ENCODE results near the gene ZNF664. TPM values are rescaled to one million over a fixed set of nuclear protein-coding genes. Genes with fewer than 3 reads are reported as not detected.

Gene ZNF664
- 10 to 100 TPM; 33.7 to 42.1 TPM for total RNA-seq
- 40.6 to 86.1 reads per million in 2 donors for total RNA-seq

DNA sequence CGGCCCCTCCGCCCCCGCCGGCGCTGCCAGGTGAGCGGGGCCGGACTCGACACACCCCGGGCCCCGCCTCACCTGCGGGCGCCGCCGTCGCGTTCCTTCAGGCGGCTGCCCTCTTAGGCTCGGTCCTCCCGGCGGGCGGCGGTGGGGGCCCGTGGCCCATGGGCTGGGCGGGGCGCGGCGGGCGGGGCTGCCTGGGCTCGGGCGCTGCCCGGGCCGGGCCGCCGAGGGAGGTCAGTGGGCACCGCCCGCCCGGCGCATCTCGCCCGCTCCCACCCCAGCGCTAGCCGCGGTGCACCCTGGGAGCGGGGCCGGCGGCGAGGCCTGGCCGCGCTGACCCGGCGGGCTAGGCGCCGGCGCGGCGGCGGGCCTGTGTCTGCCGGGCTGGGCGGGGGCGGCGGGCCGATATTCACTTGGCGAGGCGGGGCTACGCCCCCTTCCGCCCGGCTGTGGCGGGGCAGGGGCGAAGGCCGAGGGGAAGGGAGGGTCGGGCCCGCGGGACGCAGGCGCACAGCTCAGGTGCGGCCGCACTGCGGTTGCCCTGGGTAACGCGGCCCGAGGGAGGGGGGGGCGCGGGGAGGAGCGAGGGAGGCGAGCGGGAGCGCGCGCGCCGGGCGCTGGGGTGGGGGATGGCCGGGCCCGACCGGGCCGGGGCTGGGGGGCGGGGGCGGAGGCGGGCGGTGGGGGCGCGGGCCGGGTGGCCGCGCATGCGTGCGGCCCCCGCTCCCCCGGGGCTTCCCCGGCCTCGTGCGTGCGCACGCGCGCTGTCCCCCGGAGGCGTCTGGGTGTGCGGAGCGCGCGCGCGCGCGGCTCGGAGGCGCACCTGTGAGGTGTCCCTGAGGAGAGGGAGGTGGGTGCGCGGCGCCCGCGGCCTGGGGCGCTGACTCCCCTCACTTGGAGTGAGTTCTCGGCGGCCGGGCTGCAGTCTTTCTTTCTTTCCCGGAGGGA, at the start of gene ZNF664, which contains the start of gene CCDC92:
Gene ZNF664 (plus strand): TSS at position 759 of the 945 bp plus-strand sequence. CDS start 38,930 bp downstream, outside the sequence.
Gene CCDC92 (minus strand): TSS at position 375 of the 945 bp plus-strand sequence. CDS start 28,526 bp downstream, outside the sequence.
- Mint-ChIP-seq H3K4me1 (peaks cover 23% of the 10 kb centered on the region), H3K27ac (peak within 1 kb of the TSS; percentile 84), H3K36me3 (ENCODE audit: low read depth) (peaks cover 6% of the 10 kb centered on the region), H3K27me3 (no peaks in the 10 kb centered on the region), H3K4me3 (peak within 1 kb of the TSS; percentile 98)
- ATAC-seq: peak; percentile 84
- DNase-seq: peak; percentile 93 to 96 (median 94)
- no peaks in the 10 kb centered on the region for H3K9me3 ChIP-seq (ENCODE audit: control insufficient read depth, low read length, poor library complexity, severe bottlenecking)

DNA sequence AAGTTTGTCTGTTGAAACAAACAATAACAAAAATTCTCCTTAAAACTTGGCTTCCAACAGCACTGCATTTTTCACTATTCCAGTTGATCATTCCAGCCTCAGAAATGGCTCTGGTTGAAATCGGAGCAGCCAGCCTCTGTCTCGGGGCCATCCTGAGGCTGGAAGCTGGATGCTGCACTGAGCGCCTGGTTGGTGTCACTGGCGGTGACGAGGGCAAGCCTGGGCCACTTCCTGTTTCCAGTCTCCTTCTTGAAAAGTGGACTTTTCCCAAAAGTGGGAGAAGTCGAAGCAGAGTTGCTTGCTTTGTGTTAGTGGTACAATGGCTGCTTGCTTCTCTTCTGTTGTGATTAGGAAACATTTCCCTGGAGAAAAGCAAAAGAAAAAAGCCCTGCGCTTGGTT, 49.1 kb upstream of the ZNF664 start:
- H3K27me3 Mint-ChIP-seq: peaks cover 17% of the 10 kb centered on the region
- DNase-seq (no peak), ATAC-seq (no peak)
- H3K4me1 Mint-ChIP-seq: peaks cover 5% of the 10 kb centered on the region
- no peak overlapping the region for H3K4me3 Mint-ChIP-seq
- no peak overlapping the region for H3K27ac Mint-ChIP-seq
- H3K36me3 Mint-ChIP-seq (ENCODE audit: low read depth): no peaks in the 10 kb centered on the region
- H3K9me3 ChIP-seq (ENCODE audit: control insufficient read depth, low read length, poor library complexity, severe bottlenecking): no peaks in the 10 kb centered on the region

DNA sequence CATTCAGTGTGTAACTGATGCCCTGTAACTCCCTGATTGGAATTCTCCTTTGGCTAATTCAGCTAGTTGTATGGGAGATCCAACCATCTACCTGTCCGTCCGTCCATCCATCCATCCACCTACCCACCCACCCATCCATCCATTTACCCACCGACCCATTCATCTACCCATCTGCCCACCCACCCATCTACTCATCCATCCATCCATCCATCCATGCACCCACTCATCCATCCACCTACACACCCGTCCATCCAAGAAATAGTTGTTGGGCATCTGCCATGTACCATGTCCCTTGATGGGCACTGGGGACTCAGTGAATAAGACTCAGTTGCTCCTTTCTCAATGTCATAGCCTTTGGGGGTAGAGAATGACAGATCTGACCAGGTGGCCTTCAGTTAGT, 48.5 kb upstream of the ZNF664 start:
- no peaks in the 10 kb centered on the region for H3K9me3 ChIP-seq (ENCODE audit: control insufficient read depth, low read length, poor library complexity, severe bottlenecking)
- ATAC-seq (no peak), DNase-seq (no peak)
- Mint-ChIP-seq H3K27ac (no peak overlapping the region), H3K4me3 (no peak overlapping the region), H3K27me3 (peaks cover 19% of the 10 kb centered on the region), H3K4me1 (peaks cover 5% of the 10 kb centered on the region), H3K36me3 (ENCODE audit: low read depth) (no peaks in the 10 kb centered on the region)

DNA sequence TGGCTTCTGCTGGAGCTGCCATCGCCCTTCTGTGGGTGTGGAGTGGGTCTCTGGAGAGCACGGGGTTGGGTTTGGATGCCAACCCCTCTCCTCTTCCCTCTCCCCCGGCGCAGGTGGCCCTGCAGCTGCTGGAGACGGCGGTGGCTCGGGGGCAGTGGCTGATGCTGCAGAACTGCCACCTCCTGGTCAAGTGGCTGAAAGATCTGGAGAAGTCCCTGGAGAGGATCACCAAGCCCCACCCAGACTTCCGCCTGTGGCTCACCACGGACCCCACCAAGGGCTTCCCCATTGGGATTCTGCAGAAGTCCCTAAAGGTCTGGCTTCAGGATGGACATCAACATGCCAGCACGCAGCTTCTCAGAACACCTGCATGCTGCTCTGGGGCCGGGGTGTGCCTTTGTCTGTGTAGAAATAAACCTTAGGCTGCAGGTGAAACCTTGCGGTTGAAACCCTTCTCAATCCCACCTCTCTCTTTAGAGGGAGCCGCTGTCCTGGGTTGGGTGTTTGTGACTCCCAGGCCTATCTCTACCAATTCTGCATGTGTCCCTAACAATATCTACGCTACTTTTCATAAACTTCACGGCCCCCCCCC, 44.6 kb upstream of the ZNF664 start:
- DNase-seq (no peak), ATAC-seq (no peak)
- Mint-ChIP-seq H3K4me3 (no peak overlapping the region), H3K36me3 (ENCODE audit: low read depth) (no peaks in the 10 kb centered on the region), H3K4me1 (peaks cover 17% of the 10 kb centered on the region), H3K27me3 (peaks cover 12% of the 10 kb centered on the region), H3K27ac (no peak overlapping the region)
- H3K9me3 ChIP-seq (ENCODE audit: control insufficient read depth, low read length, poor library complexity, severe bottlenecking): no peaks in the 10 kb centered on the region

DNA sequence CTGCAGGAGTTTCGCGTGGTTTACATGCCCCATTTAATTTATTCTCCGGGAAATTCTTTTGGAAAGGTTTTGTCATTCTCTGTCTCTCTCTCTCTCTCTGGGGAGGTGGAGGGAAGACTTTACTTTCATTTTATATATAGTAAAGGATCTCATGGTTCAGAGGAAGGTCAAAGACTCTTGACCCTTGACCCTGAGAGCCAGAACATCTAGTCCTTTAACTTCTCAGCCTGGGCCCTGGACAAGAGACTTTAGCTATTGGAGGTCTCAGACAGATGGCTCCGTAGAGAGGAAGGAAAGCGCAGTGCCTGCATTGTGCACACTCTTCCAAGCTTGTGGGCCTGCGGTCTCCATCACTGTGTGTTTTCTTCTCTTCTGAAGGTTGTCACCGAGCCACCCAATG, 44.1 kb upstream of the ZNF664 start:
- no peaks in the 10 kb centered on the region for H3K9me3 ChIP-seq (ENCODE audit: control insufficient read depth, low read length, poor library complexity, severe bottlenecking)
- ATAC-seq (no peak), DNase-seq (no peak)
- Mint-ChIP-seq H3K27me3 (peaks cover 12% of the 10 kb centered on the region), H3K27ac (no peak overlapping the region), H3K36me3 (ENCODE audit: low read depth) (no peaks in the 10 kb centered on the region), H3K4me1 (peaks cover 17% of the 10 kb centered on the region), H3K4me3 (no peak overlapping the region)

DNA sequence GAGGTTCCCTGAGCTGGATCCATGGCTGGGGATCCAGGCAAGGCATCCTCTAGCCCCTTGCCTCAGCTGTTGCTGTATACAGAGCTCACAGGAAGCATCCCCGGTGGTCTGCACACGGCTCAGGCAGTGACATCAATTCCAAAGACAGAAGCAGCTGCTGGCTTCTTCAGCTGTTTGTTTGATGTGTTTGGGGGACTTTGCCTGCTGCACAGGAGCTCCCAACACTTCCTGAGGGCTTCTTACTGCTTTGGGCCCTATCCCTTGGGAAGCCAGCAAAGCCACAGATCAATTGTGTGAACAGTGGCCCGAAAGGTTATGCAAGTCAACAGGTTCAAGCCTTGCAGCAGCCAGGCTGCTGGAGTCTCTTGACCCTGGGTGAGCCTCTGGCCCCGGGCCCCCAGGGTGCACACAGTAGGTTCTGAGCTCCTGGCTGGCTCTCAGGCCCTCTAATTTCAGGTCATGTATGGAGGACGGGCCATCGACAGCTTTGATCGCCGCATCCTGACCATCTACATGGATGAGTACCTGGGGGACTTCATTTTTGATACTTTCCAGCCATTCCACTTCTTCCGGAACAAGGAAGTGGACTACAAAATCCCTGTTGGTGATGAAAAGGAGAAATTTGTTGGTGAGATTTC, 43.0 kb upstream of the ZNF664 start:
- H3K27ac Mint-ChIP-seq: no peak overlapping the region
- peaks cover 12% of the 10 kb centered on the region for H3K27me3 Mint-ChIP-seq
- no peaks in the 10 kb centered on the region for H3K36me3 Mint-ChIP-seq (ENCODE audit: low read depth)
- DNase-seq (no peak), ATAC-seq (no peak)
- H3K9me3 ChIP-seq (ENCODE audit: control insufficient read depth, low read length, poor library complexity, severe bottlenecking): no peaks in the 10 kb centered on the region
- no peak overlapping the region for H3K4me3 Mint-ChIP-seq
- peaks cover 14% of the 10 kb centered on the region for H3K4me1 Mint-ChIP-seq

DNA sequence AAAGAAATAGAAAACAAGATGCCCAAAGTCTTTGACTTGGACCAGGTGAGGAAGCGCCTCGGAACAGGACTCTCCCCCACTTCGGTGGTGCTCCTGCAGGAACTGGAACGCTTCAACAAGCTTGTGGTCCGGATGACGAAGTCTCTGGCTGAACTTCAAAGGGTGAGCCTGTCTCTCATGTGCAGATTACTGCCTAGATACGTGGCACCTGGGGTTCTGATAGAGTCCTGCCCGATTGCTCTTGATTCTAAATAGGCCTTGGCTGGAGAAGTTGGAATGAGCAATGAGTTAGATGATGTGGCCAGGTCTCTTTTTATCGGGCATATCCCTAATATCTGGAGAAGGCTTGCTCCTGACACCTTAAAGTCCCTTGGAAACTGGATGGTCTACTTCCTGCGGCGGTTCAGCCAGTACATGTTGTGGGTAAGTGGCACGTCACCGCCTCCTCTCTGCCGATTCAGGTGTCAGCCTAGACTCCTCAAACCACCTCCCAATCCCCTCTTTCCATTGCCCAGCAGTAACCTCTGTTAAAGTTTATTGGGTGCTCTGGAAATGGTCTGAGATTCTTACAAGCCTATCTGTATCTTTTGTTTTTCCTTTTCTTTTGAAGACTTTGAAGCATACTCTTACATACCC, 41.2 kb upstream of the ZNF664 start:
- ATAC-seq: peak; percentile 93
- Mint-ChIP-seq H3K27me3 (peaks cover 12% of the 10 kb centered on the region), H3K4me3 (peak overlapping the region; percentile 70), H3K36me3 (ENCODE audit: low read depth) (peaks cover 5% of the 10 kb centered on the region), H3K4me1 (peaks cover 19% of the 10 kb centered on the region), H3K27ac (peak overlapping the region; percentile 59)
- no peaks in the 10 kb centered on the region for H3K9me3 ChIP-seq (ENCODE audit: control insufficient read depth, low read length, poor library complexity, severe bottlenecking)
- DNase-seq: peak in 1 of 3 donors; percentile 29

DNA sequence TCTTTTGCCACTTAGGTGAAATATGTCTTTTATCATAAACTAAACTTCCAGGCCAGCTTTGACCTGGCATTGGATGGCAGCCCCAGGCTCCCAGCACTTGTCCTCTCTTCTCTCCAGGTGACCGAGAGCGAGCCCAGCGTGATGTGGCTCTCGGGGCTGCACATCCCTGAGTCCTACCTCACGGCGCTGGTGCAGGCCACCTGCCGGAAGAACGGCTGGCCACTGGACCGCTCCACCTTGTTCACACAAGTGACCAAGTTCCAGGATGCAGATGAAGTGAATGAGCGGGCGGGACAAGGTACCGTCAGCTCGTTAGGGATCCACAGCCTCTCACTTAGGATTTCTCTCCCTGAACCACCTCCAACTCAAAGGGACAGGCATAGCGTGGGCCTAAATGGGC, 39.8 kb upstream of the ZNF664 start:
- Mint-ChIP-seq H3K36me3 (ENCODE audit: low read depth) (peaks cover 5% of the 10 kb centered on the region), H3K4me3 (no peak overlapping the region), H3K27me3 (peaks cover 12% of the 10 kb centered on the region), H3K4me1 (peaks cover 28% of the 10 kb centered on the region), H3K27ac (no peak overlapping the region)
- no peak for DNase-seq
- H3K9me3 ChIP-seq (ENCODE audit: control insufficient read depth, low read length, poor library complexity, severe bottlenecking): no peaks in the 10 kb centered on the region
- ATAC-seq: no peak

DNA sequence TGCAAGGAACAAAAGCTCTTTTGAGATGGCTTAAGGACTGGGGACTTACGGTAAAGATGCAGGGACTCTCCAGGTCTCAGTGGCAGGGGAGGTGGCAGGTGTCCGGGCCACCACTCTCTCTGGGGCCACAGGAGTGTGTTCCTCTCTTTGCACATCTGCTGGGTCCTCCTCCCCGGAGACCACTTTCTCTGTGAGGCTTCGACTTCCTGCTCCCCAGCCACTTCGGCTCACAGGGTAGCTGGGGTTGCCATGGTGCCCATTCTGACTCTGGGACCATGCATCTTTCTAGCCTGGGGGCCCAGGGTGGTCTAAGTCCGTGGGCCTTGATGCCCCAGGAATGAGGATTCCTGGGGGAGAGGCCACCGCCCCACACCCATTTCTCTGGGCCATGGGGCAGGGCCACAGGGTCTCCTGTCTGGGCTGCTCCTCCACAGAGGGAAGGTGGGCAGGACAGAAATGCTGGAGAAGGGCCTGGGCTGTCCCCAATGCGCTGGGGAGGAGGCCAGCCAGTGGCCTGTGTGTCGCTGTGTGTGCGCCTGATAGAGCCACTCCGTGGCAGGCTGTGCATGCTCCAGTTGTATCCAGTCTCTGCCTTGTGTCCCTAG, 38.9 kb upstream of the ZNF664 start:
- H3K27me3 Mint-ChIP-seq: peaks cover 6% of the 10 kb centered on the region
- DNase-seq (no peak), ATAC-seq (no peak)
- no peak overlapping the region for H3K4me3 Mint-ChIP-seq
- peaks cover 5% of the 10 kb centered on the region for H3K36me3 Mint-ChIP-seq (ENCODE audit: low read depth)
- H3K4me1 Mint-ChIP-seq: peaks cover 37% of the 10 kb centered on the region
- no peaks in the 10 kb centered on the region for H3K9me3 ChIP-seq (ENCODE audit: control insufficient read depth, low read length, poor library complexity, severe bottlenecking)
- no peak overlapping the region for H3K27ac Mint-ChIP-seq

DNA sequence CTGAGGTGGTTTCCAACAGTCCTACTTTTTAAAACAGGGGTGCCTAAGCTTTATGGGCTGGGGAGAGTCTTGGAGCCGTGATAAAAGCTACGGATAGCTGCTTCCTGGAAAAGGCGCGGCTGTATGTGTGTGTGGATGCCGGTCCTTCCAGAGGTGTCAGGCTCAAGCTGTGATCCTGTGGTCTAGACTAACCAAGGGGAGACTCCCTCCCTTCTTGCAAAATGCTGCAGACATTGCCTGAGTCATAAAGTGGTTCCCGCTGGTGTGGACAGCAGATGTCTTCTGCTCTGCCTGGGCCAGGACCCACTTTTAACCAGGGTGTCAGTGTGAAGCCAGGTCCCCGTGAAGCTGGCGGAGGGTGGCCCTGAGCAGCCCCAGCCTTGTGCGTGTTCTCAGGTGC, 38.2 kb upstream of the ZNF664 start:
- peaks cover 37% of the 10 kb centered on the region for H3K4me1 Mint-ChIP-seq
- ATAC-seq (no peak), DNase-seq (no peak)
- no peak overlapping the region for H3K4me3 Mint-ChIP-seq
- H3K9me3 ChIP-seq (ENCODE audit: control insufficient read depth, low read length, poor library complexity, severe bottlenecking): no peaks in the 10 kb centered on the region
- H3K36me3 Mint-ChIP-seq (ENCODE audit: low read depth): peaks cover 5% of the 10 kb centered on the region
- H3K27me3 Mint-ChIP-seq: peaks cover 4% of the 10 kb centered on the region
- H3K27ac Mint-ChIP-seq: no peak overlapping the region

DNA sequence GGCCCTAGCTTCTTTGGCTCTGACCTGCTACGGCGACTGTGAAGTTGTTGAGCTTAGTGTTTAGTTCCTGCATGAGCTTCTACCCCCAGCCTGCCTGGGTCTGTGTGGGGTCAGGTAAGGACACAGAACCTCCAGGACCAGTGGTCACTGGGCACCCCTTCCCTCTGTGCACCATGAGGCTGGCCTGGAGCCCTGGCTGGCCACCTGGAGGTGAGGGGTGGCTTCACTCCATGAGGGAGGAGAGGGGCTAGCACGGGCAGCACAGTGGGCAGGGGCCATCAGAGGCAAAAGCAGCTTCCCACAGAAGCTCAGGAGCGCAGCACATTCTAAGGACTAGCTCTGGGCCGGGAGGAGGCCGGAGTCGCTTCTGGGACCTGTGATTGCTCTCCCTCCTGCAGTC, 37.1 kb upstream of the ZNF664 start:
- no peak for ATAC-seq

DNA sequence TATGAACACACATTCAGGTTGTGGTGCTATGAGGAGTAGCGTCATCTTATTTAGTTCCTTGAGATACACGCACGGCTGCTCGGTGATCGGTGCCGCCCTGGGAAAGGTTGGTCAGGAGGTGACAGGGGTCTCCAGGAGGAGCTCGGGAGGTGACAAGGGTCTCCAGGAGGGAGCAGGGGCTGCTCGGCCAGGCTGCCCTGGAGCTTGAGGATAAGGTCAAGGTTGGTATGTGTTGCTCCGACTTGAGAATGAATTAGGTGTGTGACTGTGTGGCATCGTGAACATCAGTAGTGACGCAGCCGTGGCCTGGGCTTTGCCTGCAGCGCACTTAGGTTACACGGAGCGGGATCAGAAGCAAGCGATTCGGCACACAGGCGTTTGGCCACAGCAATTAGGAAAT, 36.5 kb upstream of the ZNF664 start:
- Mint-ChIP-seq H3K4me3 (peak overlapping the region; percentile 79), H3K36me3 (ENCODE audit: low read depth) (peaks cover 5% of the 10 kb centered on the region)
- no peak for ATAC-seq

More for the DNA sequence above, 37.1 kb upstream of the ZNF664 start:
- Mint-ChIP-seq H3K4me1 (peaks cover 37% of the 10 kb centered on the region), H3K27me3 (peaks cover 4% of the 10 kb centered on the region), H3K27ac (peak overlapping the region; percentile 96), H3K4me3 (peak overlapping the region; percentile 79), H3K36me3 (ENCODE audit: low read depth) (peaks cover 5% of the 10 kb centered on the region)
- DNase-seq: no peak
- H3K9me3 ChIP-seq (ENCODE audit: control insufficient read depth, low read length, poor library complexity, severe bottlenecking): no peaks in the 10 kb centered on the region

More for the DNA sequence above, 36.5 kb upstream of the ZNF664 start:
- peaks cover 3% of the 10 kb centered on the region for H3K27me3 Mint-ChIP-seq
- H3K9me3 ChIP-seq (ENCODE audit: control insufficient read depth, low read length, poor library complexity, severe bottlenecking): no peaks in the 10 kb centered on the region
- no peak for DNase-seq
- H3K4me1 Mint-ChIP-seq: peaks cover 36% of the 10 kb centered on the region
- H3K27ac Mint-ChIP-seq: peak overlapping the region; percentile 96

Data from T-helper 17 cell (primary cell).